GM13976 (cell line): ENCODE measurements around the gene GPR39.

Experiments used
- DNase-seq: peaks from one replicate; pipeline ENCODE4 v3.0.0; 2012; ENCODE audit warnings: low spot score
- CTCF ChIP-seq: IDR thresholded peaks from 2 replicates; pipeline ENCODE4 v1.5.1; 2012; ENCODE audit warnings: borderline replicate concordance, mild to moderate bottlenecking; ENCODE audit not compliant: insufficient read depth; ENCODE audit errors: extremely low read depth, missing control alignments, control extremely low read depth
- in situ Hi-C: fragments of 300-500 bp; cut with MboI; formaldehyde crosslinking; loops from one replicate; pipeline ENCODE4 v1.12.0; 2022; ENCODE audit warnings: low sequenced_read_pairs, mixed read lengths, inconsistent platforms; ENCODE audit not compliant: unreplicated experiment

The GPR39 gene

DNA sequence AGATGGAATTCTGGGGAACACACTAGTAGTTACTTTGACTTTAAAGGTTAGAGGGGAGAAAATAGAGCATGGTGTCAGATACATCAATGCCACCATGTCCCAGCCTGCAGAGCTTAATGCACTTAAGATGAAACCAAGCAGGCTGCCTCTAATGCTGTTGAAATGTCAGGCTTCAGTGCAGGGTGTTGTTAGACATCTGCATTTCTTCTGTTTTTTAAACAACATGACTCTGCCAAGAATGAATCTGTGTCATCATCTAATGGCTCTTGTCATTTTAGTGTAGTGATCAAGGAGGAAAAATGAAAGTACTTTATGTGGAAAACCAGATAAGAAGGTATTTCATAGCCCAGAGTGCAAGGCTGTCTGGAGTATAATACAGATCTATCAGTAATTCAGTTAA, 223.5 kb downstream of the GPR39 start:
- in situ Hi-C loops = no loop called here

GRCh38 chr2:132641819-132642218, 225.2 kb downstream of the GPR39 start:
- in situ Hi-C loops = no loop called here
- TF ChIP-seq CTCF = no peak
- DNase-seq = no peak

More for the DNA sequence above, 223.5 kb downstream of the GPR39 start:
- DNase-seq = no peak
- no peak for TF ChIP-seq CTCF

GRCh38 chr2:132642415-132642814, 225.8 kb downstream of the GPR39 start:
- no peak for DNase-seq
- in situ Hi-C loops = no loop called here
- no peak for TF ChIP-seq CTCF

DNA sequence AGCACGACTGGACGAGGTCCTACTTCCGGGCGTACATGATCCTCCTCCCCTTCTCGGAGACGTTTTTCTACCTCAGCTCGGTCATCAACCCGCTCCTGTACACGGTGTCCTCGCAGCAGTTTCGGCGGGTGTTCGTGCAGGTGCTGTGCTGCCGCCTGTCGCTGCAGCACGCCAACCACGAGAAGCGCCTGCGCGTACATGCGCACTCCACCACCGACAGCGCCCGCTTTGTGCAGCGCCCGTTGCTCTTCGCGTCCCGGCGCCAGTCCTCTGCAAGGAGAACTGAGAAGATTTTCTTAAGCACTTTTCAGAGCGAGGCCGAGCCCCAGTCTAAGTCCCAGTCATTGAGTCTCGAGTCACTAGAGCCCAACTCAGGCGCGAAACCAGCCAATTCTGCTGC, 228.6 kb downstream of the GPR39 start:
- in situ Hi-C loops = no loop called here
- TF ChIP-seq CTCF = no peak
- no peak for DNase-seq

DNA sequence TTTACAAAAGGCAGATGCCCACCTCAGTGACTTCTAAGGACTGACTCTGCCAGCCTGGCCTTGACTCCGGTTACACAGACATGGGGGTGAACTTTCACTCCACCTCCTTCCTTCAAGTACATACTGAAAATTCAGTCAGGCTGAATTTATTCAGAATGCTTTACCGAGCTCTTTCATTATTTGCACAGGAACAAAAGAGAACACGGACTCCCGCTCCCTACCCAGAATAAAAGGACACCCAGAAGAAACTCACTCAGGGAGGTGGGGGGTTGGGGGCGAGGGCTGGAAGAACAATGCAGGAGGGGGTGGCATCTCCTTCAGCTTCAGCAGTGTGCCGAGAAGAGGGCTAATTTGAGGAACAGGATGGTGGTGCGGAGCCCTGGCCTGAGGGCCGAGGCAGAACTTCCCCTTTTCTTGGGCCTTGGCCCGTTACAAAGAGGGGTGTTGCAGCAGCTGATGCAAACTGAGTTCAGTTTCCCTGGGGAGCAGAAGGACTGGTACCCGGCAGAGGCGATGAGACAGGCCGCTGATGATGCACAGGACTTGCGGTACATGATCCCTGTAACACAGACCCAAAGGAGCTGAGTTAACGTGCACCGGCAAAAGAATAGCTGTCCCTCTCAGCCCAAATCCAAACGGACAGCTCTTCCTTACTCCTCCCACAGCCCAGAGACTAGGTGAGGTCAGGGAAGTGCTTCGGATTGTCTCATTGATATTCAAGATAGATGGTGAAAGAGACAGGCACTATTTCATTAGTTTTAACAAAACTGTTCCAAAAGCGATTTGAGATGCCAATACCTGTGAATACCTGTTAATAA, 229.3 kb downstream of the GPR39 start:
- no peak for DNase-seq
- TF ChIP-seq CTCF = no peak
- in situ Hi-C loops = no loop called here

- TF ChIP-seq CTCF = no peak
- no peak for DNase-seq
- in situ Hi-C loops = no loop called here
These were observed 230.0 kb downstream of the GPR39 start for GRCh38 chr2:132646540-132647108.
